ENCODE results near the gene TIMM9.

GRCh38 chr14:58367296-58367695, 60.0 kb downstream of the TIMM9 start:
- TF ChIP-seq ZNF8 (CRISPR knock-in tag; IDR thresholded peaks at IDR 0.05) (no peak), PATZ1 (CRISPR knock-in tag; IDR thresholded peaks at IDR 0.05; ENCODE audit: borderline replicate concordance) (no peak), PPARA (CRISPR knock-in tag; IDR thresholded peaks at IDR 0.05; ENCODE audit: borderline replicate concordance) (no peak), ARNTL (CRISPR knock-in tag; IDR thresholded peaks at IDR 0.05; ENCODE audit: borderline replicate concordance, low read depth) (no peak), ZNF70 (CRISPR knock-in tag; IDR thresholded peaks at IDR 0.05) (no peak), TCF4 (CRISPR knock-in tag; IDR thresholded peaks at IDR 0.05; ENCODE audit: borderline replicate concordance) (no peak), TOX (CRISPR knock-in tag; IDR thresholded peaks at IDR 0.05; ENCODE audit: borderline replicate concordance) (no peak), RARB (CRISPR knock-in tag; IDR thresholded peaks at IDR 0.05) (no peak), CSRNP3 (CRISPR knock-in tag; IDR thresholded peaks at IDR 0.05) (no peak), ZFP3 (CRISPR knock-in tag; IDR thresholded peaks at IDR 0.05) (no peak), POU6F1 (CRISPR knock-in tag; IDR thresholded peaks at IDR 0.05; ENCODE audit: borderline replicate concordance, low read depth) (no peak), OSR1 (CRISPR knock-in tag; IDR thresholded peaks at IDR 0.05) (no peak), CREB5 (CRISPR knock-in tag; IDR thresholded peaks at IDR 0.05; ENCODE audit: low read depth) (no peak), ISL1 (CRISPR knock-in tag; IDR thresholded peaks at IDR 0.05) (no peak)

All from SK-N-SH treated with all-trans-retinoic acid at 6 μM for 48 hours (cell line).